Right lobe of liver (tissue), 6 donors: ENCODE data around the gene COX10. TPM values are rescaled to one million over a fixed set of nuclear protein-coding genes. Genes with fewer than 3 reads are reported as not detected.

Experiments used
- ATAC-seq, 4 donors: fragments of 200-7000 bp; cut with Tn5 transposase; one replicate each; pipeline ENCODE4 v1.9.1; 2020; ENCODE audit warnings: mild to moderate bottlenecking in 4 of 4, moderate library complexity in 4 of 4
- DNase-seq, 3 donors: peaks; one replicate each; pipeline ENCODE4 v3.0.0-alpha.2; 2020
- H3K27ac ChIP-seq, 3 donors: fragments of 200-600 bp; one replicate each; pipeline ENCODE4 v1.8.0; 2022
- H3K27me3 ChIP-seq, 2 donors: fragments of 200-600 bp; one replicate each; pipeline ENCODE4 v1.8.0; 2022
- H3K36me3 ChIP-seq, 4 donors: fragments of 200-600 bp; sonication (generic) in 1 of 4; one replicate each; pipeline versions ENCODE4 v1.5.1 to v1.8.0; 2017 to 2022; ENCODE audit warnings: control low read depth in 1 of 4
- H3K4me1 ChIP-seq, 4 donors: fragments of 200-600 bp; sonication (generic) in 1 of 4; one replicate each; pipeline versions ENCODE4 v1.5.1 to v1.8.0; 2017 to 2022; ENCODE audit warnings: control low read depth in 1 of 4
- H3K4me3 ChIP-seq, 3 donors: fragments of 200-600 bp; one replicate each; pipeline ENCODE4 v1.8.0; 2022
- H3K9me3 ChIP-seq, 4 donors: fragments of 200-600 bp; sonication (generic) in 1 of 4; one replicate each; pipeline versions ENCODE4 v1.5.1 to v1.8.0; 2017 to 2022; ENCODE audit warnings: control low read depth in 1 of 4
- CTCF ChIP-seq, 4 donors: fragments of 200-600 bp in 3 of 4; fragments of 450-650 bp in 1 of 4; IDR thresholded peaks; one replicate each; pipeline versions ENCODE4 v1.5.1 to v1.8.0; 2016 to 2022; ENCODE audit warnings: antibody characterized with exemption in 4 of 4, mild to moderate bottlenecking in 2 of 4
- POLR2A ChIP-seq: fragments of 450-650 bp; IDR thresholded peaks from one replicate; pipeline ENCODE4 v1.6.1; 2017; ENCODE audit warnings: antibody characterized with exemption, mild to moderate bottlenecking
- WGBS: methylation state at CpG from one replicate; pipeline ENCODE4 v1.1.6; 2018; ENCODE audit warnings: low coverage, low lambda C conversion rate; ENCODE audit not compliant: insufficient coverage; ENCODE audit errors: missing lambda C conversion rate; 5-methylcytosine and 5-hydroxymethylcytosine counted together
- intact Hi-C, 2 donors: fragments of 100-400 bp; cut with DNase I; formaldehyde crosslinking; loops; one replicate each; pipeline versions ENCODE4 v1.11.2 to v1.14.1; 2022
- total RNA-seq, 6 experiments: library from RNA; depleted of rRNA in 2 of 6; stranded (reverse); fragments of >200 nt in 2 of 6; fragmentation: NEBNext Ultra II Directional in 3 of 6; extraction: Animal tissue kit (Norgen Biotek cat#: 25700) in 3 of 6; gene quantifications; one replicate each; pipeline versions ENCODE4 v1.1.0 to v1.2.4, GENCODE V29; 2016 to 2023
- donor health status: DM: no; HTN: yes; CAD: no.
- donor health status: DM: no; HTN: no; CAD: no.
- donor health status: DM: no; HTN: no; CAD: no.
- donor health status: DM: no; HTN: yes; CAD: no.
- donor health status: DM: no; HTN: yes; CAD: no.

COX10 gene
- total RNA-seq, 6 experiments from 2014 or later, result 6.8 to 23.0 (median 9.0) TPM

GRCh38 chr17:14103836-14104235 lies 34.5 kb downstream of the COX10 start:
- Histone ChIP-seq H3K36me3 (peaks cover 0 to 4% (median 0%) of the 10 kb centered on the region in 4 donors), H3K27me3 (no peaks in the 10 kb centered on the region), H3K27ac (no peak overlapping the region), H3K4me3 (no peak overlapping the region), H3K4me1 (no peaks in the 10 kb centered on the region), H3K9me3 (no peaks in the 10 kb centered on the region)
- WGBS, result 85% methylated on average over 6 of the region's 8 CpGs
- intact Hi-C loops, result no loop called here
- DNase-seq, result no peak
- ATAC-seq, result no peak
- no peak for TF ChIP-seq POLR2A
- TF ChIP-seq CTCF (IDR thresholded peaks at IDR 0.05), result no peak

DNA sequence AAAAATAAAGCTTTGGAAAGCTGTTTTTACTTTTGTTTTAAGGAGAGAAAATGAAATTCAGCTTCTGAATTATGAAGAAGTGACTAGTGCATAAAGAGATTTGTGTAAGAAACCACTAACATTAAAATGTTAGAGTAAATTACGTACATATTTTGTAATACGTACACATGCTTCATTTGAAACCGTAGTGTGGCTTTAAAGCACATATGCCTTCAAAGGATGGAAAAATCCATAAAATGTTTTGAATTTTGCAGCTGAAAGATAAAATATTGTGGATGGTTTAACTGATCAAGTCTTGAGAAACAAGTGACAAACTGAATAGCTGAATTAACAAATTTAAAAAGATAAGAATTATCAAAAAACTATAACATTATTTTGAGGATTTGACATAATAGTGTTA lies 35.4 kb downstream of the COX10 start:
- Histone ChIP-seq H3K27ac (no peak overlapping the region), H3K9me3 (no peaks in the 10 kb centered on the region), H3K27me3 (no peaks in the 10 kb centered on the region), H3K36me3 (peaks cover 0 to 4% (median 0%) of the 10 kb centered on the region in 4 donors), H3K4me1 (no peaks in the 10 kb centered on the region), H3K4me3 (no peak overlapping the region)
- TF ChIP-seq POLR2A (no peak), CTCF (IDR thresholded peaks at IDR 0.05) (no peak)
- WGBS, result 54% methylated on average over 3 of the region's 3 CpGs
- DNase-seq, result no peak
- ATAC-seq, result no peak
- intact Hi-C loops, result no loop called here

GRCh38 chr17:14107889-14108288 lies 38.6 kb downstream of the COX10 start:
- Histone ChIP-seq H3K27me3 (no peaks in the 10 kb centered on the region), H3K36me3 (peaks cover 0 to 2% (median 0%) of the 10 kb centered on the region in 4 donors), H3K9me3 (no peaks in the 10 kb centered on the region), H3K27ac (no peak overlapping the region), H3K4me1 (no peaks in the 10 kb centered on the region), H3K4me3 (no peak overlapping the region)
- DNase-seq, result no peak
- intact Hi-C loops, result no loop called here
- TF ChIP-seq CTCF (IDR thresholded peaks at IDR 0.05) (no peak), POLR2A (no peak)
- ATAC-seq, result no peak

DNA sequence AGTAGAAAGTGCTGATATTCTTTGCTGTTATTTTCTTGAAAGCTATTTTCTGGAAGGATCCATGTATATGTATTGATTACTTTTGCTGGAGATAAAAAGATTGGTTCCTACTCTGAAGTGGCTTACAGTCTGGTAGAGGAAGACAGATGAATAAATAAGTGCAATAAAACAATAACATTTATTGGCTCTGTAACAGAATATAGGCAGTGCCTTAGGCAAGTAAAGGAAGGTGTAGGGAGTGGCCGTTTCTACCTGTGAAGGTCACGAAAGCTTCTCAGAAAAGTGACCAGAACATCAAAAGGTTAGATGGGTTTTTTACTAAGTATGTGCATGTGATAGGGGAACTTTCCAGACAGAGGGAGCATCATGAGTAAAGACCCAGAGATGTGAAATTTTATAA lies 43.1 kb downstream of the COX10 start:
- no peak for ATAC-seq
- Histone ChIP-seq H3K27me3 (no peaks in the 10 kb centered on the region), H3K4me3 (no peak overlapping the region), H3K36me3 (no peaks in the 10 kb centered on the region), H3K9me3 (no peaks in the 10 kb centered on the region), H3K27ac (no peak overlapping the region), H3K4me1 (peaks cover 0 to 10% (median 0%) of the 10 kb centered on the region in 4 donors)
- intact Hi-C loops, result no loop called here
- TF ChIP-seq CTCF (IDR thresholded peaks at IDR 0.05), result no peak
- no peak for TF ChIP-seq POLR2A
- no peak for DNase-seq
- WGBS, result 100% methylated on average over 2 of the region's 2 CpGs

- Histone ChIP-seq H3K27ac (no peak overlapping the region), H3K27me3 (no peaks in the 10 kb centered on the region), H3K36me3 (no peaks in the 10 kb centered on the region), H3K4me3 (no peak overlapping the region), H3K9me3 (no peaks in the 10 kb centered on the region), H3K4me1 (peaks cover 0 to 10% (median 0%) of the 10 kb centered on the region in 4 donors)
- intact Hi-C loops, result no loop called here
- ATAC-seq (no peak), DNase-seq (no peak)
- 75% methylated on average over 1 of the region's 1 CpG for WGBS
- no peak for TF ChIP-seq POLR2A
- TF ChIP-seq CTCF (IDR thresholded peaks at IDR 0.05), result no peak
Observed at GRCh38 chr17:14113137-14113536, 43.8 kb downstream of the COX10 start.
